OCI-LY3 (cell line): ENCODE data around the gene SEC14L1.
"Not testable (repeated sequence)": the region's sequence is repeated elsewhere in the genome, so short reads cannot be mapped to it uniquely, and the experiment has no call there.

Experiments
- CTCF ChIP-seq: fragments of 200-600, 300-600 bp; sonication (generic); IDR thresholded peaks from 2 replicates; pipeline ENCODE4 v1.5.1; 2014; ENCODE audit warnings: antibody characterized with exemption, low read length, low read depth
- EZH2phosphoT487 ChIP-seq: fragments of 200-600 bp; shearing (Covaris generic); IDR thresholded peaks from 2 replicates; pipeline ENCODE4 v1.6.1; 2018; ENCODE audit warnings: antibody characterized with exemption, mixed run types, low read depth

- TF ChIP-seq CTCF, EZH2phosphoT487: not testable (repeated sequence)
Measured at GRCh38 chr17:77152056-77152455, 11.3 kb downstream of the SEC14L1 start.
